SW 1271 (cell line): Measurements from ENCODE around the gene TRPM3.

Source experiments
- DNase-seq, 2 experiments: peaks; one replicate each; lab custom pipeline; 2025; lab: John Stamatoyannopoulos, UW

The TRPM3 gene

DNA sequence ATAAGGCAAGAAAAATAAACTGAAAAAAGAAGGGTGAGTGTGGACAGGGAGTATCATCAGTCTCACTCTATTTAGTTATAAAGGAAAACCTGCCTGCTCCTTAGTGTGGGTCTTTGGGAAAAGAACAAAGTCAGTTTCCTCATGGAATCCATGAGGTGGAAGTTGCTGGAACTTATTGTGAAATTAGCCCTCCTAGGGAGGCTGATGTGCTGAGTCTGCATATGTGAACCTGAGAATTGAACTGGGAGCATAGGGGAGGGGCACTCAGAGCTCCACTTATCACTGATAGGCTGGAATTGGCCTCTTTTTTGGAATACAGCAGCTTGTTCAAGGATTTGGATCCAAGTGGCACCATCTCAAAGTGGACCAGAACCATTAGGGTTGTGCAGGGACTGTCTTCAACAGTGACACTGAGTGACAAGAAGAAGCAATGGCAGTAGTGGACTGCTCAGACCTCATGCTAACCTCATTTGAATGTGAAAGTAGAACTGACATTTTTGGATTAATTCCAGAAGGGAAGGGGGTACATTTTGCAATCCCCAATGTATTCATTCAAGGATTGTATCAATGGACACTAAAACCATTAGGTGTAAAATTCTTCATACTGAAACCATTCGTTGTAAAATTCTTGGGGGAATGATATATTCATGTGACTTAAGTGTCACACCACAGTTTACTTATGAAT lies 603.4 kb downstream of the TRPM3 start:
- no peak for DNase-seq

DNA sequence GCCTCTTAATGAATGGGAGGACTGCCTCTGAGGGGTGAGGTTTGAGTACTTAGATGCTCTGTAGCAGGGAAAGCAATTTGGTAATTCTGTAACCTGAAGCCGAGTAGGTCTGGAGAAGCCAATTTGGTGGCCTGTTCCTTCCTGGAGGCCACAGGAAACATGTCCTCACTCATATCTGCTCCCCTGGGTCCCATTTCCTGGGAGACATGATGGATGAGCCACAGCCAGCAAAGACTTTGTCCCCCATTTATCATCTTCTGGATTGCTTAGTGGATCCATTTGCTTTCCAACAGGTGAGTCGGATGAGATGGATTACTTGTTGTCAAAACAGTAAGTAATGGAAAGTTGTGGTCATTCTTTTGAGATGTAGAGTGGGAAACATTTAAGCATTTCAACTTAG lies 607.1 kb downstream of the TRPM3 start:
- no peak for DNase-seq

DNA sequence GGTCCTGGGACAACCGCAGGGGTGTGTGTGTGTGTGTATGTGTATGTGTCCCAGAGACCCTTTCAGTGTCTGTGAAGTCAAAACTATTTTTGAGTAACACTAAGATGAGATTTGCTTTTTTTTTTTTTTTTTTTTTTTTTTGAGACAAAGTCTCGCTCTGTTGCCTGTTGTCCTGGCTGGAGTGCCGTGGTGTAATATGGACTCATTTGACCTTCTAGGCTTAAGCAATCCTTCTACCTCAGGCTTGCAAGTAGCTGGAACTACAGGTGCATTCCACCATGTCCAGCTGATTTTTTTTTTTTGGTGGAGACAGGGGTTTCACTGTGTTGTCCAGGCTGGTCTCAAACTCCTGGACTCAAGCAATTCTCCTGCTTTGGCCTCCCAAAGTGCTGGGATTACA lies 609.6 kb downstream of the TRPM3 start:
- DNase-seq = no peak

DNA sequence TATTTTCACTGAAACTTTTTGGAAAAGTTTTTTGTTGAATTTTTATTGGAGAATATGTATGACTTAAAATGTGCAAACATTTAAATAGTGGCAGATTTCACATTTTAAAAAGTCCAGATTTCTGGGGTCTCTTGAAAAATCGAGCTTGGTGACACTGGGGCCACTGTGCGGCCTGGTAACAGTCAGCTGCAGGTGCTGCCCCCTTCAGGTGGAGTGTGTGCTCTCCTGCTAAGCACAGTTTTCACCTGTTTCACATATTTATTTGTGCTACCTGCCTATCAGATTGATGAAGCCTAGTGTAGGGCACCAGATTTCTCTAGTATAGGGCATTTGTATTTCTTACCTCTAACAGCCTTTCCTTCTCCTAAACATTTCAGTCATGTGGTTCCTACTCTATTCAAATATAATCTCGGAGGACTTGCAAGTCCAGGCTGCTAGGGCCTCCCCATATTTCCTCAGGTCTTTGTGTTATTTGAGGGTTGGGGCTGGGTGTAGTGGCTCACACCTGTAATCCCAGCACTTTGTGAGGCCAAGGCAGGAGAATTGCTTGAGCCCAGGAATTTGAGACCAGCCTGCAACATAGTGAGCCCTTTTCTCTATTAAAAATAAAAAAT lies 611.2 kb downstream of the TRPM3 start:
- DNase-seq = peak in 1 of 2 experiments; percentile 9

DNA sequence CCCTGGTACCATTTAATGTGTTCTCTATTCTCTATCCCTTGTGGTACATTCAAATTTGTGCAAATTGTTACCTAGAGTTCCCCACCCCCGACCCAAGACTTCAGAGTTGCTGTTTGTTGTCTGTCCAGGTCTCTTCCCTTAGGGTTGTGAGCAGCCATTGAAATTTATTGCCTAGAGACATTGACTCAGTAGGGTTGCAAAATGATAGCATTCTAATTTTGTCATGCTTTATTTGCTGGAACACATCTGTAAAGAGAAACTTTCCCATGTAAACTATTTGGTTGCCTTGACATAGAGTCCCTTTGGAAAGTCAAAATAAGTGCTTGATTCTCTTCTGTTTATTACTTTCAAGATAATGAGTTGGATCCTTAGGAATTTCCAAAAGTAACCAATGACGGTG lies 615.3 kb downstream of the TRPM3 start:
- DNase-seq = no peak

DNA sequence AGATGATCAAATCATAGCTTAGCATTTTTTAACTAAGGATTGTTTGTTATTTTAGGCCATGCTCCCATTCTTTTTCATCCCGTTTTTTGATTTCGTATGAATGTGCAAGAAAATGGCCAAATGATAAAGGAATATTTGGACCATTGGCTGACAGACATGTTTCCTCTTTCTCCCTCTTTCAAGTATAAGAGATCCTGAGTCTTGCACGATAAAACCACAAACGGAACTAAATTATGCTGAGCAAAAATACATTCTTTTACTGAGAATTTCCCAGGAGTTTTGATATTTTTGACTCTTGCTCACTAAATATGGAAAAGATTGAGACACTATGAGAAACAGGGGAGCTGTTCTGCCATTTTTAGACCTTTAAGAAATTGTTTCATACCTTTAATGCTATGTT lies 616.6 kb downstream of the TRPM3 start:
- DNase-seq = no peak

DNA sequence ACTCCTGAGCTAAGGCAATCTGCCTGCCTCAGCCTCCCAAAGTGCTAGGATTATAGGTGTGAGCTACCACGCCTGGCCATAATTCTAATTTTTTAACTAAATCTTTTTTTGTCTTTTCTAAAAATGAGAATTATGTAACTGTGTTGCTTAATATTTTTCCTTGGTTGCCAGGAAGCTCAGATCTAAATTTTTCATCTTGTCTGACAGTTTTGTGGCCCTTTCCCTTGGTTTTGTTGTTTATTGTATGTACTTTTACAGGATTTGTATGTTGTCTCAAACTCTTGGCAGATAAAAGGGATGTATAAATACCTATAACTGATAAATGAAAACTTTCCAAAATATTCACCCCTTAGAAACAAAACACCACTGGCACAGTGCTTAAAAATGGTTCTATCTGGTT lies 618.7 kb downstream of the TRPM3 start:
- no peak for DNase-seq

DNA sequence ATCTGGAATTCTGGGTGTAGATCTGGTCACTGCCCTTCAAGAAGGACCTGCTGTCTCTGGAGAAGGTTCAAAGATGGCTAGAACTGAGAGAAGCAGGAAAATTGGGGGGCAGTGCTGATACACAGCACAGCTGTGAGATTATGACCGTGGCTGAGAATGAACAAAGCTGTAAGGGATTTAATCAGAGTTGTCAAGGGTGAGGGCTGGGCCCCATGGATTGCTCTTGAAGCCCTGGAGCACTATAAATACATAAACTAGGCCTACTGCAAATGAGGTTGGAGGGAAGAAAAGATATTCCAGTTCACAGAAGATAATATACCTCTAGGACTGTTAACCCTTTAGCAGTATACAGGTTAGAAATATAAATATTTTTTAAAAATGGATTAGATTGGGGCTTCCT lies 620.6 kb downstream of the TRPM3 start:
- DNase-seq = no peak

DNA sequence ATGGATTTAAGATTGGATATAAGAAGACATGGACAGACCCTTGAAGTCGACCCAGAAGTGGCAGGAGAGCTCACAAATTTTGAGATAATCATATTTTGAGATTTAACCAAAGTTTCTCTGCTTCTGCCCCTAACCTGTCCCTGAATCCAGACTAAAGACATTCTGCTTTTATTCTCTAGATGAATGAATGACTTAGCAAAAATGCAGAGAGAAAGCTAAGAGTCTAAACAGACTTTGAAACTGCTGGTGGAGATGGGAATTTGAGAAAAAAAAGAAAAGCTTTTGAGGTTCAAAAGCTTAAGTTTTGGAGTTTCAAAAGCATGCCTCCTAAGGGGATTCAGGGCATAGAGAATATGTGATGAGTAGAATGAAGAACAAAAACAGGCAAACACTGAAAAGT lies 621.8 kb downstream of the TRPM3 start:
- no peak for DNase-seq

DNA sequence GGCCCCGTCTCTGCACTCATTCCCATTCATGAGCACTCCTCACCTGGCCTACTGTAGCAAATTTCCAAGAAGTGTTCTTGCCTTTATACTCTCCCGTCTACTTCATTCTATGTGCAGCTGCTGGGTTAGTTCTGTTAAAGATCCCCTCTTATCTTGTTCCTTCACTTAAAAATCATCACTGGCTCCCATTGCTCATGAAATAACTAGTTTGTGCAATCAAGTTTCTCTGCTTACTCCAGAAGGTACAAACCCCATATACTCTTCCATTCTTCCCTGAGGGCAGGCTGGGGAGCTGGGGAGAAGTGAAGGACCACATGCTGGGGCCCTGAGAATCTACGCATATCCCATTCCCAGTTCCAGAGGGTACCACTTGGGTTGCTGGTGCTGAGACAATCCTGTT lies 622.6 kb downstream of the TRPM3 start:
- DNase-seq = no peak

DNA sequence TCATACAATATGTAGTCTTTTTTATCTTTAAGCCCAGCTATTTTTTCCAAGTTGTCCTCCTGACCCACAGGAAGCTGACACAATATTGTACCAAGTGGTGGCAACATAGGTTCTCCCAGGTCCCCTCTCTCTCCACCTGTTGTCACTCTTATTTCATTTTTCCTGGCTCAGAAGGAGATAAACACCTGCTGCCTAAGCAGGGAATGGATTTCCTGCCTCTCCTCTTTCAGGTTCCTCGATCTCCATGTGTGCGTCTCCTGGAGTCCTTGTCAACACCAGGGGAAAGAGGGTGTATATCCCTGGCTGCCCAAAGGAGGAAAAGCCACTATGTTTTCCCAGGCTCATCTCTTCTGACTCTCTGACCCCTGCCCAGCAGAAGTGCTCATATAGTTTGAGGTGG lies 625.2 kb downstream of the TRPM3 start:
- no peak for DNase-seq

DNA sequence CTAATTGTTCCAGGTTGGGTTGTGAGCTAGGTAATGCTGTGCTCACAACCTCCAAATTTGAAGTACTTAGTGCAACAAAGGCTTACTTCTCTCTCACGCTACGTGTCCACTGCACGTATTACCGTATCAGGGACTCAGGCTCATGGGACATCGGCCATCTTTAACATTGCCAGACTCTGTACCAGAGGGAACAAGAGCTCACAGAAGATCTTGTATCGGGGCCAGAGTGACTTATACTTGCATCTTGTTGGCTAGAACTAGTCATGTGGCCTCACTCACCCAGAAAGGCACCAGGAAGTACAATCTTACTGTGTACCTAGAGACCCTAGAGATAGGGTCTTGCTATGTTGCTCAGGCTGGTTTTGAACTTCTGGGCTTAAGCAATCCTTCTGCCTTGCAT lies 625.9 kb downstream of the TRPM3 start:
- DNase-seq = no peak

DNA sequence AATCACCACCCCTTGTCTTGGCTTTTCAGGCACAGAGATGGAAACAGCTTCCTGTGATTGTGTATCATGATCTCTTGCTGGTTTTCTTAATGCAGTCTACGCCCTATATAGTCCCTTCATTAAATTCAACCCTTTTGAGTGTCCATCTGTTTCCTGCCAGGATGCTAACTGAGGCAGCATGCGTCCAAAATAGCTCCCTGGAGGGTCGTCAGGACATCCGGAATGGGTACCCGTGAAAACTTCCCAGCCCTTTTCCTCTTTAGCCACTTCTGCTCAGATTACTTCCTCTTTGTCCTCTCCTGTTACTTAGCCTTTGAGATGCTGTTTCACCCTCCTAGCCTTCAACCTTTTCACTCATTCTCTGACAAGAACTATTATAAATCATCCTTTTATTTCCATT lies 627.2 kb downstream of the TRPM3 start:
- DNase-seq = no peak

DNA sequence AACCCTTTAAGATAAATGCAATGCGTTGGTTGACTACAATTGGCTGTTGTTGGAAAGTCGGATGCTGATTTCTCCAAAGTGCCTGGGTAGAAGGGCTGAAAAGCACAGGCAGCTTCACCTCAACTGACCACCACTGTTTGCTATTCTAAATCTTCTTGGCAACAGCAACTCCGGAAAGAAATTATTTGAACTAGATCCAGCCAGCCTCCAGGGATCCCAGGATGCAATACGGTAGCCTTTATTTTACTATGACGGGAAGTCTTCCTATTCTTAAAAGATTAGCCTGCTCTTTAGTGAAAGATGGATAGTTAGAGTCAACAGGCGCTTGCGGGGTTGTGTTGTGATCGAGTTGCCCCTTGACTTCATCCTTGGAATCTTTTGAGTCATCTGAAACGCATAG lies 628.4 kb downstream of the TRPM3 start:
- no peak for DNase-seq

DNA sequence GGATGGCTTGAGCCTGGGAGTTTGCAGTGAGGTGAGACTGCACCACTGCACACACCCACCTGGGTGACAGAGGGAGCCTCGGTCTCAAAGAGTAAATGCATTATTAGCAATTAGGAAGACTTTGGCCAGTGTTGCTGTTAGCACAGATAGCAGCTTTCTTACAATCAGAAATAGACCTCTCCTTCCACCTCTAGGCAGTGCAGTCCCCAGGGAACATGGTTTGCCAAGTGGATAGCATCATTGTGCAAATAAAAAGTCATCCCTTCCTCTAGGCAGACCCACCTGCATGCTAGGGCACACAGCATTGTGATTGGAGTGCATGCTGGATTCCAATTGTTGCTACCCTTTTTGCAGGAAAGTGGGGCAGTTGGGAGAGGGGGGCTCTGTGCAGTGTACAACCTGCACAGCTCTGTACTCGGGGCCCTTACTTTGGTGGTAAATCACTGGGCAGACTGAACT lies 629.1 kb downstream of the TRPM3 start:
- no peak for DNase-seq

DNA sequence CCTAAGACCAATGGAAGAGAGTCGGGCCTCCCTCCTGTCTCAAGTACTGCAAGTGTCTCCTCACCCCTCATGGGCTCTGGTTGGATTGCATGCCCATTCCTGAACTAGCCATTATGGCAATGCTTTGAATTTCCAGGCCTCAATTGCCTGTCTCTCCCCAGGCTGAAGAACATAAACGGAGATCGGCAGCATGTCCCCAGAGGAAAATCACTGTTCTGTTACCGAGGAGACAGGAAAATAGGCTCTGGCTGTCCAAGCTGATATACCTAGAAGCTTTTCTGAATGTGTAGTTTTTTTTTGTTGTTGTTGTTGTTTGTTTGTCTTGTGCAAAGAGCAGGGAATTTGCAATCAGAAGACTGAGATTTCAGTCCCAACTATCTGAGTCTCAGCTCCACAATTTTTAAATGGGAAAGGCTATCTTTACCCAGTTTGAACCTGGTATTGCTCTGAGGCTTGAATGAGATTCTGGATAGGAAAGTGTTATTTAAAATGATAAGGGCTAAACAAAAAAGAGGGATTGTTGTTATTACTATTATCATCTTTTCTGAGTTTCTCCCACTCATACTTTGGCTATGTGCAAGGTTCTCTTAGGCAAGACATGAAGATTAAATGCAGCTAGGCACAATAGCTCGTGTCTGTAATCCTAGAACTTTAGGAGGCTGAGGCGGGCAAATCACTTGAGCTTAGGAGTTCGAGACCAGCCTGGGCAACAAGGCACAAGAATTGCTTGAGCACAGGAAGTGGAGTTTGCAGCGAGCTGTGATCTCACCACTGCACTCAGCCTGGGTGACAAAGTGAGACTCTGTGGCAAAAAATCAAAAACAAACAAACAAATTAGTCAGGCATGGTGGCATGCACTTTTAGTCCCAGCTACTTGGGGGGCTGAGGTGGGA lies 629.7 kb downstream of the TRPM3 start:
- DNase-seq = no peak

DNA sequence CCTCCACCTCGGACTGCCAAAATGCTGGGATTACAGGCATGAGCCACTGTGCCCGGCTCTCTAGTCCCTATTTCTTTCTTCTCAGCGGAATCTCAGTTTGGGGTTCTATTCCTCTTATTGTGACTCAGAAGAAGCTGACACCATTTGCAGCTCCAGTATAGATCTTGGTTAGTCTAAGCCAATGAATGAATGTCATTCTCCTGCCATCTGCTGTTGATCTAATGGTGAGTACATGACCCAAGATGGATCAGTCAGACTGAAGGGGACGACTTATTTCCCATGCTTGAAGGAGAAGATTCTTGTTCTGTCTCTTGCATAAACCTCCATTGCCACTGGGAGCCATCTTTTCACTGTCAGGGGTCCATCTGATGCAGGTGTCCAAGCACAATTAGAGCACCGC lies 630.9 kb downstream of the TRPM3 start:
- no peak for DNase-seq

DNA sequence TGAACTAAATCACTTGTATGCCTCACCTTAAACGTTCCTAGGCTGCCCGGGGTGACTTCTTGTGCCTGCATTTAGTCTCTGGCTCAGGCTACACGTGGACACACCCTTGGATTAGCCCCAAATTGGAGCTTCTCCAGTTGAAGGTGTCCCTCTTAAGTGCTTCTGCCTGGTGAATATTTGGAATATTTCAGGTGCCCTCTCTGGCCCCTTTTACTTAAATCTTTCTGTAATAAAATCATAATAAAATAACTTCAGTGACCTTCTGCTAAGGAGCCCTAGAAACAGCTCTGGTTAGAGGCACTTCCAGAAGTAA lies 632.7 kb downstream of the TRPM3 start:
- DNase-seq = no peak

DNA sequence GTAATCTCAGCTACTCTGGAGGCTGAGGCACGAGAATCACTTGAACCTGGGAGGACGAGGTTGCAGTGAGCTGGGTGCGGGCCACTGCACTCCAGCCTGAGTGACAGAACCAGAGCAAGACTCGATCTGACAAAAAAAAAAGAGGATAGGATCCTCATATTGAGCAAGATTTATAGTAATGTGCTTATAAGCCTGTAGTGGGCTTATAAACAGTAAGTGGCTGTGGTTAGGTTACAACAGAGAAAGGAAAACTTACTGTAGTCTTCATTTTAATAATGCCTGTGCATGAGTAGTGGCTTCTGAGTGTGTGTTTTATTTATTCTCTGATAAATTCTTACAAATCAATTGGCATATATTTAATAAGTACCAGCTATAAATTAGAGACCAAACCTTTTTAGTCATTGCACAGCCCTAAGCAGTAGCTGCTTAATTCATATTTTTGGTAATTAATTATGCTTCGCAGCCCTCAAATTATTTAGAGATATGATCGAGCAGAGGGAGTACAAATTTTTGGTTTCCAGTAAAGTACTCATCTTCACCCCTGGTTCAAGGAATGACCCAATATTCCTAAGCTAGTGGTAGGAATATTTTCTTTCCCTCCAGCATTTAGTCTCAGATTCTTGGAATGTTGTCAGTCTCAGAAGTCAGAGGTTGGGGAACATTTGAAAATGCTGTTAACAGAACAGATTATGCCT lies 633.2 kb downstream of the TRPM3 start:
- DNase-seq = no peak

DNA sequence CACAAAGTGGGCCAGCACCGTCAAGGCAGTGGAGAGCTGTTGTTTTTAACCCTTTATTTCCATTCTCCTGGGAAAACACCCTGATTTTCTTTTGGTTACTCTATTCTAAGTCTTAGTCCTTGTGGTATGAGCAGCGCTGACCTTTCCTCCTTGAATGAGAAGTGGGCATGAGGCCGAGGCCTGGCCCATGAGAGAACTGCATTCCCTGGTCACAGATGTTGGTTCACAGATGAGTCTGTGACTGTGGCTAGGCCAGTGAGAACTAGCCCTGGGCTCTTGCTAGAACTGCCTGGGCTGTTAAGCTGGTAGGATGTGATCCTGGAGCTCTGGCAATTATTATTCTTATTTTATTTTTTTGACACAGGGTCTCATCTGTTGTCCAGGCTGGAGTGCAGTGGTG lies 635.3 kb downstream of the TRPM3 start:
- no peak for DNase-seq

DNA sequence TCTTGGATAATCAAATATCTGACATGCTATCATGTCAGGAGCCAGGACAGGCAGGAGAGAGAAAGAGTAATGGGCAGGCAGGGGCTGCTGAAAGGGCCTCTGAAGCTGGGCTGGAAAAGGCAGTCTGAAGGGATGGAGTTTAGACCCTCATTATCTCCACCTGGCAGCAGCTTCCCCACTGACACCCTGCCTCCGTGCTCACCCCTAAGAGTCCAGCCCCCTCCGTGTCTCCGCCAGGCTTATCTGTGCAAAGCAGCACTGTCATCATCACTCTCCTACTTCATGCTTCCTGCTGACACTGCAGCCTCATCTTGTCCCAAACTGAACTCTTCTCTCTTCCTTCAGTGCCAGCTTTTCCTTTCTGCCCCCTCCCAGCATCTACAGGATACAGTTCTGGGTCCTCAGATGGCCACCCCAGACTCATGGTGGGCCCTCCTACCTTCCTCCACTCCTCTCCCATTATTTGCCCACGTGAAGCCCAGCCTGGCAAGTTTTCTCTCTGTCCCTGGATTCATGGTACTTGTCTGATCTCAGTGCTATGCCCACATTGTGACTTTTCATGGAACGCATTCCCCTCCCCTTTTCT lies 636.1 kb downstream of the TRPM3 start:
- no peak for DNase-seq
